Stimulated activated CD8-positive, alpha-beta memory T cell treated with anti-CD3 and anti-CD28 coated beads, Interleukin-7, amount 100 ng/mL, for 4 hours (primary cell): ENCODE measurements around the gene MRPS26.
"Not testable (repeated sequence)": the region's sequence is repeated elsewhere in the genome, so short reads cannot be mapped to it uniquely, and the experiment has no call there.

ENCODE experiments used
- DNase-seq, 2 donors: peaks; one replicate each; pipeline ENCODE4 v3.0.0-alpha.2; 2020; ENCODE audit warnings: low read depth in 2 of 2

Gene MRPS26

GRCh38 chr20:3042625-3043024 lies 3.2 kb upstream of the MRPS26 start:
- no peak for DNase-seq

DNA sequence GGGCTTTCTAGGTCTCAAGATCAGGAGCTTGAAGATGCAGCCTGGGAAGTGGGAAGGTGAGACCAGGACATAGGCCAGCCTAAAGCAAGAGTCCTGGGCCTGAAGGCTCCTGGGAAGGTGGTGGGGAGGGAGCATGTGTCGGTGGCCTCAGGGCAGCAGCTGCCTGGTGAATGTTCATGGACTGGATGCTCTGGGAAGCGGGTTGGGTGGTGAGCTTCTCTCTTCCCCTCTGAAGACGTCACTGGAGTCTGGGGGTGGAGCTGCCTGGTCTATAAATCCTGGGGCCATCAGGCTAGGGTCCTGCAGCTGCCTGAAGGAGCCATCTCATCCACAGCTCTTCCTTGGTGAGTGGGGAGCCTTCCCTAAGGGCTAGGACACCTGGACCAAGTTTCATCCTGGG lies 2.5 kb upstream of the MRPS26 start, which contains the start of gene GNRH2:
Gene GNRH2 (plus strand): TSS at position 301 of the 400 bp plus-strand sequence. CDS start 793 bp downstream, outside the sequence.
- no peak for DNase-seq

- DNase-seq, result no peak
These were observed 1.4 kb upstream of the MRPS26 start for GRCh38 chr20:3044336-3044965.

GRCh38 chr20:3045042-3045815 lies 623 bp upstream of the MRPS26 start:
- peak; percentile 17 to 43 for DNase-seq

DNA sequence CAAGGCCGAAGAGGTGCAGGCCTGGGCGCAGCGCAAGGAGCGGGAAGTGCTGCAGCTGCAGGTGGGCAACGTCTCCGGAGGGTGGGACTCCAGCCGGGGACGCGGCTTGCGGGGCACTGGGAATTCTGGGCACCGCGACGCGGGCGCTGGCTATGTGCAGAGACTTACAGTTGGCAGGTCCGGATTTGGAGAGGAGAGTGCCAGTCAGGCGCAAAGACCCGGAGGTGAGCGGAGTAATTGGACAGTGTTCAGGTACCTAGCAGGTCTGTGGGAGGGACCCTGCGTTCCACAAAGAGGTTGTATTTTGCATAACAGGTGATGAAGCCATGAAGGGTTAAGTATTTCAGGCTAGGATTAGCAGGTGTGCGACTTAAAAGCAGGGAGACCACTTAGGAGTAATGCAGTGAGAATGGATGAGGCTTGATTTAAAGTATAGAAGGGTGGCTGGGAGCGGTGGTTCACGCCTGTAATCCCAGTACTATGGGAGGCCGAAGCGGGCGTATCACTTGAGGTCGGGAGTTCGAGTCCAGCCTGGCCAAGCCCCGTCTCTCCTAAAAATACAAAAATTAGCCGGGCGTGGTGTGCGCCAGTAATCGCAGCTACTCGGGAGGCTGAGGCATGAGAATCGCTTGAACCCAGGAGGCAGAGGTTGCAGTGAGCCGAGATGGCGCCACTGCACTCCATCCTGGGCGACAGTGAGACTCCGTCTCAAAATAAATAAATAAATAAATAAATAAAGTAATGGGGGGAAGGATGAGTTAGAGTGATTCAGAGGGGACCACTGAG lies 1.0 kb downstream of the MRPS26 start:
- DNase-seq, result no peak

DNA sequence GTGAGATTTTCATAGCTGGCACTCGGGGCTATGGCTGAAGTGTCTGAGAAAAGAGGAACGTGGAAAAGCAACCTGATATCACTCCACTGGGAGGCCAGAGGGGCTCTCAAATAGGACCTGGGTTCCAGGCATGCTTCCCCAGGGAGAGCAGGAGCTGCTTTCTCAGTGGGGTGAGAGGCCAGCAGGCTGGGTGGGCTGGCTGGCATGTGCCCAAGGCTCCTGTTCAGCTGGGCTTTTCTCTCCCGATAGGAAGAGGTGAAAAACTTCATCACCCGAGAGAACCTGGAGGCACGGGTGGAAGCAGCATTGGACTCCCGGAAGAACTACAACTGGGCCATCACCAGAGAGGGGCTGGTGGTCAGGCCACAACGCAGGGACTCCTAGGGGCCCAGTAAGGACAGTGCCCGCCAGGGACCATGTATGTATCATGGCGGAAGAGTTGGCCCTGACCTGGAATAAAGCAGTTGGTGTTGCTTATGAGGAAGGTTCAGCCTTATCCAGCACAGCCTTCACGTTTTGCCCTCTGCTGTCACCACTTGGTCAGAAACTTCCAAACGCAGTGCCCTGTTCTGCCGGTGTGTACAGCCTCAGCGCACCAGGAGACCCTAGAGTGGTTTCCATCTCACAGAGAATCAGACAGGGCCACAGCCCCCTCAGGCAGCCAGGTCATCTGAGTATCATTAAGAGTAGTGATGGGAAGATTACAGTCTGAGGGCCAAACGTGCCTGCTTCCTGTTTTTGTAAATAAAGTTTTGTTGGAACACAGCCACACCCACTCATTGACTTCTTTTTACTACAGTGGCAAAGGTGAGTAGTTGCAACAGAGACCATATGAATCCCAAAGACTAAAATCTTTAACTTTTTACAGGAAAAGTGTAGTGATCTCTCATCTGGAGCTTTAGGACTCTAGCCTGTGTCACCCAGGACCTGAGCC lies 1.9 kb downstream of the MRPS26 start:
- DNase-seq, result no peak

GRCh38 chr20:3051385-3052019 lies 5.7 kb downstream of the MRPS26 start:
- no peak for DNase-seq

- DNase-seq, result no peak
These were observed 13.6 kb downstream of the MRPS26 start for GRCh38 chr20:3059489-3059888.

- DNase-seq, result not testable (repeated sequence)
These were observed 18.3 kb downstream of the MRPS26 start for GRCh38 chr20:3064119-3064518.

- no peak for DNase-seq
These were observed 21.5 kb downstream of the MRPS26 start for GRCh38 chr20:3067139-3068014.

- DNase-seq, result no peak
These were observed 22.2 kb downstream of the MRPS26 start for GRCh38 chr20:3068075-3068474.

DNA sequence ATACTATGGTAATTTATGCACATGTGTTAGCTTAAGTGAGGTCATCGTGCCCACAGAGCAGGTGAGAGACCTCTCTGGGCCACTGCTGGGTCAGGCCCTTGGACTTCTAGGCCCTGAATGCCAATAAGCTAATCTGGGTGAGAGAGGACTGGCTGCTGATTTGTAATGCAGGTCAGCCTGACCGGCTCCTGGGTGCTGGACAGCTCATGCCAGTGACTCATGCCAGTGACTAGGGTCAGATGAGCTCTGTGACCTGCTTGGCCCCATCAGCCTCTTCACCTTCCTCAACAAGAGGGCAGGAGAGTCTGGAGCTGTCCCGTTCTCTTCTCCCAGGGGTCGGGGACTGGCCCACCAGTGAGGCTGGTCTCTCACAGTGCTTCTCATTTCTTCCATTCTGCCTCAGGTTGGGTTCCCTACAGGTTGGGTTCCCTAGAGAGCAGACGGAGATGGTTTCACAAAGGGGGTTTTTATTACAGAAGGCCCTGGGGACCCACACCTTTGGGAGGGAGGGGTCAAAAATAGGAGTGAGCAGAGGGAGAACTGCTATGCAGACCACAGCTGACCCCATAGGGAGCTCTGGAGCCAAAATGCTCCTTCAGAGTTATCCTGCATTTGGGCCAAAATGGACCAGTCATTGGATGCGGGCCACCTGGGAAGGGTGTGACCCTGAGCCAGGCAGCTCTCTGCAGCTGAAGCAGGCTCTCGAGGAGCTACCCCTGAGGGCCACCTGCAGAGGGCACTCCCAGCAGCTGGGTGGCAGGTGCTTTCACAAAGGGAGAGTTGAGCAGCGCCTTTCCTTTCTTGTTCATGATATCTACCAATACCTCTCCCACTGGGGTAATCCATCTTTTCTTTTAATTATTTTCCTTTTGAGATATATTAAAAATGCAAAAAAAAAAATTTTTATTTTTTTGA lies 23.4 kb downstream of the MRPS26 start:
- DNase-seq, result no peak

- no peak for DNase-seq
These were observed 24.9 kb downstream of the MRPS26 start for GRCh38 chr20:3070725-3071124.

DNA sequence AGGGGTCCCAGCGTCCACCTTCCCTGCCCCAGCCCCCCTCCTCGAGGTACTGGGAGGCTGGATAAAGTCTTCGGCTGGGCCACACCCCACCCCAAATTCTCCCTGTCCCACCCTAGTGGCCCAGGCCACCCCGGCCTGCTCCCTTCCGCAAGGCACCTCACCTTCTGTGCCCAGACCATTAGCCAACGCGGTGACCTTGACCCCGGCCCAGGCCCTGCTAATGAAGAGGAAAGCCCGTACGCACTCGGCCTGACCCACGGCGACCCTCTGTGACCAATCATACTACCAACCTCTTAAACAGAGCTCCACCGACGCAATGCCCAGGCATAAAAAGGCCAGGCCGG lies 25.4 kb downstream of the MRPS26 start:
- no peak for DNase-seq

- DNase-seq, result peak; percentile 46 to 69
These were observed 26.0 kb downstream of the MRPS26 start, which contains the start of gene OXT for GRCh38 chr20:3071610-3072529. Gene OXT, plus strand, starts transcription at chr20:3071620. Its CDS starts 36 bp downstream, at chr20:3071656.

- no peak for DNase-seq
These were observed 26.8 kb downstream of the MRPS26 start for GRCh38 chr20:3072530-3073250.

DNA sequence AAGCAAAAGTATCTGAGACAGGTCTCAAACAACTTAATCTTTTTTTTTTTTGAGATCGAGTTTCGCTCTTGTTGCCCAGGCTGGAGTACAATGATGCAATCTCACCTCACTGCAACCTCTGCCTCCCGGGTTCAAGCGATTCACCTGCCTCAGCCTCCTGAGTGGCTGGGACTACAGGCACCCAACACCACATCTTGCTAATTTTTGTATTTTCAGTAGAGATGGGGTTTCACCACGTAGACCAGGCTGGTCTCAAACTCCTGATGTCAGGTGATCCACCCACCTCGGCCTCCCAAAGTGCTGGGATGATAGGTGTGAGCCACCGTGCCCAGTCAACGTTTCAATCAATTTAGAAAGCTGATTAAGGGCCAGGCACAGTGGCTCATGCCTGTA lies 27.4 kb downstream of the MRPS26 start:
- DNase-seq, result not testable (repeated sequence)
